Ovary (tissue), 3 donors: Measurements from ENCODE around the gene SEPTIN3.

Experiments
- CTCF ChIP-seq, 3 donors: fragments of 450-650 bp in 2 of 3; fragments of 200-600 bp in 1 of 3; IDR thresholded peaks; one replicate each; pipeline versions ENCODE4 v1.5.1 to v1.8.0; 2016 to 2022; ENCODE audit warnings: antibody characterized with exemption in 3 of 3, mild to moderate bottlenecking in 1 of 3
- POLR2A ChIP-seq: fragments of 450-650 bp; IDR thresholded peaks from one replicate; pipeline ENCODE4 v1.6.1; 2017; ENCODE audit warnings: antibody characterized with exemption, mild to moderate bottlenecking, moderate library complexity
- donor health status: DM: no; HTN: no; CAD: no.

- TF ChIP-seq CTCF (IDR thresholded peaks at IDR 0.05) (no peak), POLR2A (no peak)
Measured at GRCh38 chr22:41952713-41953112, 16.5 kb upstream of the SEPTIN3 start.
